LNCAP (cell line): Measurements from ENCODE around the gene C1orf159.

ENCODE experiments used
- CTCF ChIP-seq: fragments of 450-650 bp; IDR thresholded peaks from 2 replicates; pipeline ENCODE4 v1.5.1; 2017; ENCODE audit warnings: mild to moderate bottlenecking

C1orf159 gene

GRCh38 chr1:1132042-1132950 is 16.4 kb upstream of the C1orf159 start:
- TF ChIP-seq CTCF: no peak

- no peak for TF ChIP-seq CTCF
Measured at GRCh38 chr1:1130206-1131120, 14.6 kb upstream of the C1orf159 start.

GRCh38 chr1:1129381-1129821 is 13.5 kb upstream of the C1orf159 start:
- no peak for TF ChIP-seq CTCF

GRCh38 chr1:1128454-1129139 is 12.7 kb upstream of the C1orf159 start:
- TF ChIP-seq CTCF: no peak

GRCh38 chr1:1127551-1128451 is 11.9 kb upstream of the C1orf159 start:
- TF ChIP-seq CTCF: no peak

- TF ChIP-seq CTCF: no peak
Measured at GRCh38 chr1:1125945-1126344, 10.1 kb upstream of the C1orf159 start.
